ENCODE measurements around the gene CCZ1. TPM values are rescaled to one million over a fixed set of nuclear protein-coding genes. Genes with fewer than 3 reads are reported as not detected.
A peak's percentile ranks its signal among the peaks of the same experiment; 100 is the strongest.
"Not testable (repeated sequence)": the region's sequence is repeated elsewhere in the genome, so short reads cannot be mapped to it uniquely, and the experiment has no call there.

Gene CCZ1
- total RNA-seq: 10 to 100 TPM; 32.7 to 60.4 (median 43.2) TPM

DNA sequence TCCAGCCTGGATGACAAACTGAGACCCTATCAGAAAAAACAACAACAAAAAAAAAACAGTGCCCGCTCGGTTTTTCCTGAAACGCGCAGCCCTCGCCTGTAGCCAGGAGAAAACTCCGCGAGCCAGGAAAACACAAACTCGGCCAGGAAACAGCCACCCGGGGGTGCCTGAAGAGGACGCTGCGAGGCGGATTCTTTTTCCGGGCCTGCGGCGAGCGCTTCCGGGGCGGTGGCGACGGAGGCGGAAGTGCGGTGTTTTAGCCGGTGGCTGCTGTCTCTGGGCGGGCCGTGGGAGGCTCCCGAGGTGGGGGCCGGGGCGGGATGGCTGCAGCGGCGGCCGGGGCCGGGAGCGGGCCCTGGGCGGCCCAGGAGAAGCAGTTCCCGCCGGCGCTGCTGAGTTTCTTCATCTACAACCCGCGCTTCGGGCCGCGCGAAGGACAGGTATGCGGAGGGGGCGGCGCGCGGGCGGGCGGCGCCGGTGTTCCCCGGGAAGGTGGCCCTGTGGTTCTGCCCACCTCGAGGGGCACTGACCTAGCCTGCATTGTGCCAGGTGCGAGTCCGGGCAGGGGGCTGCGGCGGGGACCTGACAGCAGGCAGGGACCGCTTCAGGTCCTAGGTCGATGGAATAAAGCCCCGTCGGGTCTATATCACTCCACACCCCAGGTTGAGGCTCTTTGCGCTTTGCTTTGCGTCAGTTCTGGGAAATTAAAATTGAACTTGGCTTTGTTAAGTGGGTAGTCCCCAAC lies at the start of gene CCZ1:
Gene CCZ1, plus strand, starts transcription at position 254 of the 745 bp plus-strand sequence. Its CDS starts 67 bp downstream, at position 321.
- ATAC-seq (peak; percentile 77 to 89), DNase-seq (peak; percentile 14 to 23)
- H3K4me3 ChIP-seq: peak within 1 kb of the TSS; percentile 60 to 67 (median 65)
- in situ Hi-C loops (cut with MboI; ENCODE audit: low sequenced_read_pairs in 4 of 4); H3K27me3 ChIP-seq; intact Hi-C loops (cut with DNase I; ENCODE audit: low total_unique reads); H3K4me1 ChIP-seq; H3K36me3 ChIP-seq; H3K9me3 ChIP-seq: not testable (repeated sequence)
- TF ChIP-seq POLR2A (IDR thresholded peaks at IDR 0.05): peak in 1 of 2 donors; percentile 9
- peak within 1 kb of the TSS; percentile 63 to 82 (median 78) for H3K27ac ChIP-seq

DNA sequence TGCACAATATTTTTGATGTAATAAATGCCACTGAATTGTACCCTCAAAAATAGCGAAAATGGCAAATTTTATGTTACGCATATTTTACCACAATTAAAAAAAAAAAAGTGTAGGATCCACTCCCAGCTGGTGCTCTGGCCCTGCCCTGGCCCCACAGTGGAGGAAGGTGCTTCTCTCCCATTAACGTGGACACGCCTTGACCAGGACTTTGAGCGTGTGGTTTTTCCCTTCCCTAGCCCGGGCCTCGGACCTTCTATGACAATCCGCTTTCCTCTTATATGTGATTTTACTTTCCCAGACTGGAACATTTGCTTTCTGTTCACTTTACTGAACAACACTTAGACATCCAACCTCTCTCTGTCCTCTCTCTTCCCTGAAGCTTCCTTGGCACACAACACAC lies 47.6 kb upstream of the CCZ1 start:
- in situ Hi-C loops (cut with MboI; ENCODE audit: low sequenced_read_pairs in 4 of 4) (loop anchor here in 1 of 4 donors (25.0 kb wide), 1 partner anchor 136 kb away; no protein-coding TSS in a partner anchor), intact Hi-C loops (cut with DNase I; ENCODE audit: low total_unique reads) (no loop called here)
- Histone ChIP-seq H3K4me1 (no peaks in the 10 kb centered on the region), H3K9me3 (no peaks in the 10 kb centered on the region), H3K4me3 (no peak overlapping the region), H3K27me3 (peaks cover 0 to 2% (median 0%) of the 10 kb centered on the region in 3 donors), H3K27ac (no peak overlapping the region), H3K36me3 (no peaks in the 10 kb centered on the region)
- ATAC-seq: no peak
- TF ChIP-seq, protein P1, sequence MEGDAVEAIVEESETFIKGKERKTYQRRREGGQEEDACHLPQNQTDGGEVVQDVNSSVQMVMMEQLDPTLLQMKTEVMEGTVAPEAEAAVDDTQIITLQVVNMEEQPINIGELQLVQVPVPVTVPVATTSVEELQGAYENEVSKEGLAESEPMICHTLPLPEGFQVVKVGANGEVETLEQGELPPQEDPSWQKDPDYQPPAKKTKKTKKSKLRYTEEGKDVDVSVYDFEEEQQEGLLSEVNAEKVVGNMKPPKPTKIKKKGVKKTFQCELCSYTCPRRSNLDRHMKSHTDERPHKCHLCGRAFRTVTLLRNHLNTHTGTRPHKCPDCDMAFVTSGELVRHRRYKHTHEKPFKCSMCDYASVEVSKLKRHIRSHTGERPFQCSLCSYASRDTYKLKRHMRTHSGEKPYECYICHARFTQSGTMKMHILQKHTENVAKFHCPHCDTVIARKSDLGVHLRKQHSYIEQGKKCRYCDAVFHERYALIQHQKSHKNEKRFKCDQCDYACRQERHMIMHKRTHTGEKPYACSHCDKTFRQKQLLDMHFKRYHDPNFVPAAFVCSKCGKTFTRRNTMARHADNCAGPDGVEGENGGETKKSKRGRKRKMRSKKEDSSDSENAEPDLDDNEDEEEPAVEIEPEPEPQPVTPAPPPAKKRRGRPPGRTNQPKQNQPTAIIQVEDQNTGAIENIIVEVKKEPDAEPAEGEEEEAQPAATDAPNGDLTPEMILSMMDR (IDR thresholded peaks at IDR 0.05 in 4 of 5, conservative IDR thresholded peaks at IDR 0.05 in 1 of 5): no peak
- TF ChIP-seq POLR2A (IDR thresholded peaks at IDR 0.05): no peak
- DNase-seq: no peak

DNA sequence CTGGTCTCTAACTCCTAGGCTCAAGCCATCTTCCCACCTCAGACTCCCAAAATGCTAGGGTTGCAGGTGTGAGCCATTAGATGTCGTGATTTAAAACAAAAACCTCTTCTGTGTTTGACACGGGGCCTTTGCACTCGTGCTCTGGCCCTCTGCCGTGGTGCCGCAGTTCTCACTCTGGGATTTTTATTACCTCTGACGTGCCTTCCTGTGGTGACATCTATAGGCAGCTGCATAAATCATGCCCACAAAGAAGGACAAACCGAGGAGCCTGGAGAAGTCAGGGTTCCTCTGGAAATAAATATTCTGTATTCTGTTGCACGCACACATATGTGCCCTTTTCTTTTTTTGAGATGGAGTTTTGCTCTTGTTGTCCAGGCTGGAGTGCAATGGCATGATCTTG lies 43.8 kb upstream of the CCZ1 start:
- intact Hi-C loops (cut with DNase I; ENCODE audit: low total_unique reads): no loop called here
- TF ChIP-seq, protein P1 (IDR thresholded peaks at IDR 0.05 in 4 of 5, conservative IDR thresholded peaks at IDR 0.05 in 1 of 5): no peak
- no peak for TF ChIP-seq POLR2A (IDR thresholded peaks at IDR 0.05)
- ATAC-seq (no peak), DNase-seq (no peak)
- peaks cover 0 to 2% (median 0%) of the 10 kb centered on the region in 3 donors for H3K27me3 ChIP-seq
- H3K4me3 ChIP-seq: no peak overlapping the region
- H3K27ac ChIP-seq: no peak overlapping the region
- H3K36me3 ChIP-seq: no peaks in the 10 kb centered on the region
- no peaks in the 10 kb centered on the region for H3K9me3 ChIP-seq
- in situ Hi-C loops (cut with MboI; ENCODE audit: low sequenced_read_pairs in 4 of 4): loop anchor here in 1 of 4 donors (25.0 kb wide), 1 partner anchor 133 kb away; no protein-coding TSS in a partner anchor
- H3K4me1 ChIP-seq: no peaks in the 10 kb centered on the region

DNA sequence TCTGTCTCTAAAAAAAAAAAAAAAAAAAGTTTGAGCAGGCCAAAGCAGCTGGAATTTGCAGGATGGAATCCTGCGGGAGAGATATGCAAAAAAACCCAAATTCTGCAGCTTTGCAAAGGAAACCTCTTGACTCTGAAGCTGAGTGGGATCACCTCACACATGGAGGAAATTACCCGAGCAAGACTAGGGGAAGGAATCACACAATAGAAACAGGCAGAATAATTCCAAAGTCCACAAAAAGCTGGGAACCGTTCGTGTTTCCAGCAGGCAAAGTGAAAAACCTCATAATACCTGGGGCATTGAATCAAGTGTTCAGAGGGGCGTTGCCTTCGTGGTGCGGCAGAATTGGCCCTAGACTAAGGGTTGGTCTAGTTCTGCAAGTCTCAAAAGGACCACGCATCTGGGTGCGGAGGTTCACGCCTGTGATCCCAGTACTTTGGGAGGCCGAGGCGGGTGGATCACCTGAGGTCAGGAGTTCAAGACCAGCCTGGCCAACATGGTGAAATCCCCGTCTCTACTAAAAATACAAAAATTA lies 41.4 kb upstream of the CCZ1 start:
- H3K36me3 ChIP-seq; H3K27ac ChIP-seq; ATAC-seq; H3K4me3 ChIP-seq; H3K4me1 ChIP-seq; intact Hi-C loops (cut with DNase I; ENCODE audit: low total_unique reads); DNase-seq; H3K27me3 ChIP-seq; H3K9me3 ChIP-seq: not testable (repeated sequence)
- in situ Hi-C loops (cut with MboI; ENCODE audit: low sequenced_read_pairs in 4 of 4): loop anchor here in 1 of 4 donors (25.0 kb wide), 1 partner anchor 130 kb away; no protein-coding TSS in a partner anchor

DNA sequence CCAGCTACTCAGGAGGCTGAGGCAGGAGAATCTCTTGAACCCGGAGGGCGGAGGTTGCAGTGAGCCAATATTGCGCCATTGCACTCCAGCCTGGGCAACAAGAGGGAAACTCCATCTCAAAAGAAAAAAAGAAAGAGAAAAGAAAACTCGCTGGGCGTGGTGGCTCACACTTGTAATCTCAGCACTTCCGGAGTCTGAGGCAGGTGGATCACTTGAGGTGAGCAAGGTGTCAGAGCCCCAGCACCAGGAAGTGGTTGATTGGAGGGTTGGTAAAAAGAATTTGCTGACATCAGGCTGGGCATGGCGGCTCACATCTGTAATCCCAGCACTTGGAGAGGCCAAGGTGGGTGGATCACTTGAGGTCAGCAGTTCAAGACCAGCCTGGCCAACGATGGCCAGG lies 40.0 kb upstream of the CCZ1 start:
- H3K4me3 ChIP-seq; H3K27ac ChIP-seq; H3K27me3 ChIP-seq; H3K9me3 ChIP-seq; H3K4me1 ChIP-seq; ATAC-seq; DNase-seq; intact Hi-C loops (cut with DNase I; ENCODE audit: low total_unique reads); H3K36me3 ChIP-seq: not testable (repeated sequence)
- in situ Hi-C loops (cut with MboI; ENCODE audit: low sequenced_read_pairs in 4 of 4): loop anchor here in 1 of 4 donors (25.0 kb wide), 1 partner anchor 129 kb away; no protein-coding TSS in a partner anchor

DNA sequence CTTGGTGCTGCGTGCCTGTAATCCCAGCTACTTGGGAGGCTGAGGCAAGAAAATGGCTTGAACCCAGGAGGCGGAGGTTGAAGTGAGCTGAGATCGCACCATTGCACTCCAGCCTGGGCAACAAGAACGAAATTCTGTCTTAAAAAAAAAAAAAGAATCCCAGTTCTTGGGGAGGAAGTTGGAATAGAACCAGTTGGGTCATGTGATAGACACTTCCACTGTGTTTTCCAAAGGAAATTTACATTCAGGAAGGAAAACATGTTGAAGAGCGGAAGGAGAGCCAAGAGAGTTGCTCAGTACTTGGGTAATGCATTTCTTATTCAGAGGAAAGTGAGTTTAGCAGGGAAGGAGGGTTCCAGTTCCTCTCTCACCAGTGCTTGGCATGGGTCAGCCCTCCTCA lies 37.3 kb upstream of the CCZ1 start:
- intact Hi-C loops (cut with DNase I; ENCODE audit: low total_unique reads); H3K4me1 ChIP-seq: not testable (repeated sequence)

DNA sequence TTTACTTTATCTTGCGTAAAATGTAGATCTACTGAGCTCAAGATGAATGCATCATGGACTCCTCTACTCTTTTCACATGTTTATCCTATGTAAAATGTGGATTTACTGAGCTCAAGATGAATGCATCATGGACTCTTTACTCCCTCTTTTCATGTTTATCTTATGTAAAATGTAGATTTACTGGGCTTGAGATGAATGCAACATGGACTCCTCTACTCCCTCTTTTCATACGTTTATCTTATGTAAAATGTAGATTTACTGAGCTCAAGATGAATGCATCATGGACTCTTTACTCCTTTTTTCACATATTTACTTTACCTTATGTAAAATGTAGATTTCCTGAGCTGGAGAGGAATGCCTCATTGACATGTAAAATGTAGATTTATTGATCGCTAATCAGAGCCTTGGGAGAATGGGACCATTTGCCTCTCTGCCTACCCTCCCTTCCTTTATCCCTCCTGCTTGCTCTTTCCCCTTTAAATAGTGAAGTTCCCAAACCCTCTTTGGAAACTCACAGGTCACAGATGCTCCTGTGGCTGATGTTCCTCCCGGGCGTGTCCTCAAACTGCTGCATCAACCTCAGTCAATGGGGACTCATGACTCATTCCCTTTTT lies 35.7 kb upstream of the CCZ1 start:
- H3K27me3 ChIP-seq; DNase-seq; intact Hi-C loops (cut with DNase I; ENCODE audit: low total_unique reads); H3K9me3 ChIP-seq; H3K36me3 ChIP-seq; ATAC-seq; H3K27ac ChIP-seq; H3K4me3 ChIP-seq; H3K4me1 ChIP-seq: not testable (repeated sequence)
- in situ Hi-C loops (cut with MboI; ENCODE audit: low sequenced_read_pairs in 4 of 4): loop anchor here in 1 of 4 donors (25.0 kb wide), 1 partner anchor 124 kb away; no protein-coding TSS in a partner anchor

More for the DNA sequence above, 37.3 kb upstream of the CCZ1 start:
- H3K27ac ChIP-seq, H3K36me3 ChIP-seq, DNase-seq, ATAC-seq, H3K27me3 ChIP-seq, H3K4me3 ChIP-seq, H3K9me3 ChIP-seq: not testable (repeated sequence)
- in situ Hi-C loops (cut with MboI; ENCODE audit: low sequenced_read_pairs in 4 of 4): loop anchor here in 1 of 4 donors (25.0 kb wide), 1 partner anchor 126 kb away; no protein-coding TSS in a partner anchor

DNA sequence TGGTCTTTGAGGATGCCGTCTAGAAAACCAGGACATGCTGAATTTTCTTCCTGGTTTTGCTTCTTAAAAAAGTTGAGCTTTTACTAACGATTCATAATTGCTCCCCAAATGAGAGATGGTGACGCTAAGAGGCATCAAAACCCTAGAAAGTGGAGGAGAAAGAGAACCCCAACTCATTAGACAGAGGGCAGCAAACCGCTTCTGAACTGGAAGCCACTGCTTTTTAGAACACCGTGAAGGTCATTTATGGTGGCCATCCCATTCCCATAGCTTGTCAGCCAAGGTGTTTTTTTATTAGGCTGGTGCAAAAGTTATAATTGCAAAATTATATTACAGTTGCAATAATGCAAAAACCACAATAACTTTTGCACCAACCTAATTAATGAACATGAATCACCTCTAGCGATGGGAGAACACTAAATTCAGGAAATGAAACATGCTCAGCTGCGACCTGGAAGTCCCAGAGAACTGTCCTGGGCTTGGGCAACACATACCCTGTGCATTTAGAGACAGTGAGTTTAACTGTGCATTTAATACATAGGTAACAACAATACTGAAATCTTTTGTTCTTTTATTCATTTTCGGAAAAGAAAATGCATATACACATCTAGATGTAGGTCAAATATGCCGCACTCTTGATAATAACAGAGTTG lies 33.1 kb upstream of the CCZ1 start:
- ATAC-seq; H3K27me3 ChIP-seq; intact Hi-C loops (cut with DNase I; ENCODE audit: low total_unique reads); H3K36me3 ChIP-seq; H3K9me3 ChIP-seq; H3K27ac ChIP-seq; H3K4me1 ChIP-seq; DNase-seq; H3K4me3 ChIP-seq: not testable (repeated sequence)
- in situ Hi-C loops (cut with MboI; ENCODE audit: low sequenced_read_pairs in 4 of 4): loop anchor here in 1 of 4 donors (25.0 kb wide), 1 partner anchor 122 kb away; no protein-coding TSS in a partner anchor

All from gastrocnemius medialis (tissue), 4 donors.